Activated CD8-positive, alpha-beta T cell treated with anti-CD3 and anti-CD28 coated beads, Interleukin-2, amount 10 ng/mL, durations not matched to agents 7 days and 5 days (primary cell): ENCODE results near the gene CRLF2. TPM values are rescaled to one million over a fixed set of nuclear protein-coding genes. Genes with fewer than 3 reads are reported as not detected.
"Not testable (repeated sequence)": the region's sequence is repeated elsewhere in the genome, so short reads cannot be mapped to it uniquely, and the experiment has no call there.

Experiments
- ATAC-seq: fragments of 150-1000 bp; cut with Tn5 transposase; one replicate; pipeline ENCODE4 v1.10.0; 2021; ENCODE audit warnings: moderate library complexity
- CTCF ChIA-PET: fragments of 350-600 bp; sonication (Branson Sonifier 250); formaldehyde crosslinking; loops from one replicate; lab custom pipeline; 2021; ENCODE audit warnings: antibody characterized with exemption; lab: Charles Lee
- POLR2A ChIA-PET: fragments of 350-600 bp; sonication (Branson Sonifier 250); formaldehyde crosslinking; loops from one replicate; lab custom pipeline; 2021; ENCODE audit warnings: antibody characterized with exemption; lab: Charles Lee
- DNase-seq: peaks from one replicate; pipeline ENCODE4 v3.0.0-alpha.2; 2020
- H3K27ac Mint-ChIP-seq: one replicate; pipeline ENCODE4 v1.8.0; 2021; ENCODE audit warnings: mild to moderate bottlenecking, mixed read lengths
- H3K27me3 Mint-ChIP-seq: one replicate; pipeline ENCODE4 v1.8.0; 2021; ENCODE audit warnings: low read depth, mixed read lengths
- H3K36me3 Mint-ChIP-seq: one replicate; pipeline ENCODE4 v1.8.0; 2021; ENCODE audit warnings: low read depth, mixed read lengths
- H3K4me1 Mint-ChIP-seq: one replicate; pipeline ENCODE4 v1.8.0; 2021; ENCODE audit warnings: low read depth, mixed read lengths
- H3K4me3 Mint-ChIP-seq: one replicate; pipeline ENCODE4 v1.8.0; 2021; ENCODE audit warnings: mild to moderate bottlenecking, mixed read lengths
- H3K9me3 Mint-ChIP-seq: one replicate; pipeline ENCODE4 v1.8.0; 2022; ENCODE audit warnings: mixed read lengths; ENCODE audit not compliant: insufficient read depth
- total RNA-seq, 2 experiments: library from RNA; stranded (reverse); gene quantifications; one replicate each; pipeline ENCODE4 v1.2.3, GENCODE V29; 2021

Gene CRLF2
- total RNA-seq, 2 experiments from 2014 or later: 1.1 to 1.4 TPM

GRCh38 chrX:1231850-1232465, 19.5 kb upstream of the CRLF2 start:
- DNase-seq (no peak), ATAC-seq (peak; percentile 69)
- no peak overlapping the region for H3K27ac Mint-ChIP-seq
- POLR2A ChIA-PET: no interaction called here
- H3K4me3 Mint-ChIP-seq: no peak overlapping the region
- CTCF ChIA-PET: no interaction called here
- H3K4me1 Mint-ChIP-seq: peaks cover 3% of the 10 kb centered on the region
- no peaks in the 10 kb centered on the region for H3K36me3 Mint-ChIP-seq
- H3K9me3 Mint-ChIP-seq: no peaks in the 10 kb centered on the region
- peaks cover 5% of the 10 kb centered on the region for H3K27me3 Mint-ChIP-seq

GRCh38 chrX:1228101-1228500, 15.7 kb upstream of the CRLF2 start:
- POLR2A ChIA-PET, DNase-seq, ATAC-seq, H3K36me3 Mint-ChIP-seq, H3K4me1 Mint-ChIP-seq, H3K27ac Mint-ChIP-seq, H3K9me3 Mint-ChIP-seq, H3K4me3 Mint-ChIP-seq, H3K27me3 Mint-ChIP-seq, CTCF ChIA-PET: not testable (repeated sequence)

GRCh38 chrX:1226249-1226648, 13.8 kb upstream of the CRLF2 start:
- peaks cover 4% of the 10 kb centered on the region for H3K9me3 Mint-ChIP-seq
- H3K27ac Mint-ChIP-seq: no peak overlapping the region
- no peak for ATAC-seq
- no peak for DNase-seq
- H3K4me3 Mint-ChIP-seq: no peak overlapping the region
- H3K27me3 Mint-ChIP-seq: peaks cover 2% of the 10 kb centered on the region
- ChIA-PET CTCF (no interaction called here), POLR2A (no interaction called here)
- no peaks in the 10 kb centered on the region for H3K36me3 Mint-ChIP-seq
- peaks cover 4% of the 10 kb centered on the region for H3K4me1 Mint-ChIP-seq

GRCh38 chrX:1224954-1225353, 12.5 kb upstream of the CRLF2 start:
- H3K4me3 Mint-ChIP-seq: no peak overlapping the region

GRCh38 chrX:1223242-1223600, 10.8 kb upstream of the CRLF2 start:
- Mint-ChIP-seq H3K4me1 (peaks cover 4% of the 10 kb centered on the region), H3K36me3 (no peaks in the 10 kb centered on the region), H3K9me3 (peaks cover 4% of the 10 kb centered on the region), H3K4me3 (no peak overlapping the region), H3K27ac (no peak overlapping the region), H3K27me3 (no peaks in the 10 kb centered on the region)
- POLR2A ChIA-PET: no interaction called here
- no peak for ATAC-seq
- CTCF ChIA-PET: no interaction called here
- DNase-seq: no peak

More at GRCh38 chrX:1224954-1225353, 12.5 kb upstream of the CRLF2 start:
- no peak for ATAC-seq
- no peak overlapping the region for H3K27ac Mint-ChIP-seq
- peaks cover 4% of the 10 kb centered on the region for H3K4me1 Mint-ChIP-seq
- peaks cover 2% of the 10 kb centered on the region for H3K27me3 Mint-ChIP-seq
- ChIA-PET CTCF (no interaction called here), POLR2A (no interaction called here)
- H3K9me3 Mint-ChIP-seq: peaks cover 4% of the 10 kb centered on the region
- DNase-seq: no peak
- H3K36me3 Mint-ChIP-seq: no peaks in the 10 kb centered on the region

GRCh38 chrX:1222531-1223241, 10.2 kb upstream of the CRLF2 start:
- no peak for DNase-seq
- ChIA-PET CTCF (no interaction called here), POLR2A (no interaction called here)
- Mint-ChIP-seq H3K36me3 (no peaks in the 10 kb centered on the region), H3K27ac (no peak overlapping the region), H3K4me3 (no peak overlapping the region), H3K4me1 (peaks cover 4% of the 10 kb centered on the region), H3K27me3 (no peaks in the 10 kb centered on the region), H3K9me3 (peaks cover 4% of the 10 kb centered on the region)
- no peak for ATAC-seq

GRCh38 chrX:1221296-1221845, 8.9 kb upstream of the CRLF2 start:
- H3K27ac Mint-ChIP-seq: no peak overlapping the region
- H3K9me3 Mint-ChIP-seq: peaks cover 4% of the 10 kb centered on the region
- POLR2A ChIA-PET: no interaction called here

GRCh38 chrX:1218286-1218685, 5.8 kb upstream of the CRLF2 start:
- Mint-ChIP-seq H3K27ac (no peak overlapping the region), H3K27me3 (peaks cover 13% of the 10 kb centered on the region), H3K4me1 (peaks cover 8% of the 10 kb centered on the region), H3K9me3 (peaks cover 4% of the 10 kb centered on the region), H3K4me3 (no peak overlapping the region), H3K36me3 (no peaks in the 10 kb centered on the region)
- ATAC-seq (no peak), DNase-seq (no peak)
- CTCF ChIA-PET: no interaction called here
- POLR2A ChIA-PET: no interaction called here

More at GRCh38 chrX:1221296-1221845, 8.9 kb upstream of the CRLF2 start:
- no peak overlapping the region for H3K4me3 Mint-ChIP-seq
- H3K27me3 Mint-ChIP-seq: peaks cover 4% of the 10 kb centered on the region
- DNase-seq (no peak), ATAC-seq (no peak)
- no peaks in the 10 kb centered on the region for H3K36me3 Mint-ChIP-seq
- CTCF ChIA-PET: no interaction called here
- peaks cover 4% of the 10 kb centered on the region for H3K4me1 Mint-ChIP-seq

GRCh38 chrX:1215123-1215823, 2.8 kb upstream of the CRLF2 start:
- Mint-ChIP-seq H3K9me3 (no peaks in the 10 kb centered on the region), H3K4me1 (peaks cover 16% of the 10 kb centered on the region), H3K27ac (no peak overlapping the region), H3K36me3 (no peaks in the 10 kb centered on the region), H3K27me3 (peaks cover 17% of the 10 kb centered on the region), H3K4me3 (no peak overlapping the region)
- peak; percentile 35 for ATAC-seq
- ChIA-PET POLR2A (no interaction called here), CTCF (no interaction called here)
- DNase-seq: no peak

GRCh38 chrX:1213971-1214370, 1.5 kb upstream of the CRLF2 start:
- CTCF ChIA-PET: no interaction called here
- DNase-seq: no peak
- H3K4me3 Mint-ChIP-seq: no peak overlapping the region
- POLR2A ChIA-PET: no interaction called here
- H3K27me3 Mint-ChIP-seq: peaks cover 17% of the 10 kb centered on the region
- no peaks in the 10 kb centered on the region for H3K36me3 Mint-ChIP-seq
- no peak for ATAC-seq
- no peak overlapping the region for H3K27ac Mint-ChIP-seq
- peaks cover 18% of the 10 kb centered on the region for H3K4me1 Mint-ChIP-seq
- no peaks in the 10 kb centered on the region for H3K9me3 Mint-ChIP-seq

- DNase-seq: no peak
- Mint-ChIP-seq H3K4me1 (peaks cover 34% of the 10 kb centered on the region), H3K9me3 (no peaks in the 10 kb centered on the region), H3K27me3 (peaks cover 13% of the 10 kb centered on the region), H3K27ac (no peak overlapping the region), H3K4me3 (no peak overlapping the region), H3K36me3 (no peaks in the 10 kb centered on the region)
- ATAC-seq: no peak
- POLR2A ChIA-PET: no interaction called here
- CTCF ChIA-PET: no interaction called here
Observed at GRCh38 chrX:1210844-1211243, 1.6 kb downstream of the CRLF2 start.

- ChIA-PET CTCF (no interaction called here), POLR2A (no interaction called here)
- Mint-ChIP-seq H3K9me3 (no peaks in the 10 kb centered on the region), H3K27ac (no peak overlapping the region), H3K36me3 (no peaks in the 10 kb centered on the region), H3K27me3 (peaks cover 4% of the 10 kb centered on the region), H3K4me3 (peak overlapping the region; percentile 54), H3K4me1 (peaks cover 31% of the 10 kb centered on the region)
- ATAC-seq (no peak), DNase-seq (no peak)
Observed at GRCh38 chrX:1207496-1208025, 4.9 kb downstream of the CRLF2 start.
